ENCODE measurements around the gene CNNM2.
A peak's percentile ranks its signal among the peaks of the same experiment; 100 is the strongest.

Gene CNNM2

DNA sequence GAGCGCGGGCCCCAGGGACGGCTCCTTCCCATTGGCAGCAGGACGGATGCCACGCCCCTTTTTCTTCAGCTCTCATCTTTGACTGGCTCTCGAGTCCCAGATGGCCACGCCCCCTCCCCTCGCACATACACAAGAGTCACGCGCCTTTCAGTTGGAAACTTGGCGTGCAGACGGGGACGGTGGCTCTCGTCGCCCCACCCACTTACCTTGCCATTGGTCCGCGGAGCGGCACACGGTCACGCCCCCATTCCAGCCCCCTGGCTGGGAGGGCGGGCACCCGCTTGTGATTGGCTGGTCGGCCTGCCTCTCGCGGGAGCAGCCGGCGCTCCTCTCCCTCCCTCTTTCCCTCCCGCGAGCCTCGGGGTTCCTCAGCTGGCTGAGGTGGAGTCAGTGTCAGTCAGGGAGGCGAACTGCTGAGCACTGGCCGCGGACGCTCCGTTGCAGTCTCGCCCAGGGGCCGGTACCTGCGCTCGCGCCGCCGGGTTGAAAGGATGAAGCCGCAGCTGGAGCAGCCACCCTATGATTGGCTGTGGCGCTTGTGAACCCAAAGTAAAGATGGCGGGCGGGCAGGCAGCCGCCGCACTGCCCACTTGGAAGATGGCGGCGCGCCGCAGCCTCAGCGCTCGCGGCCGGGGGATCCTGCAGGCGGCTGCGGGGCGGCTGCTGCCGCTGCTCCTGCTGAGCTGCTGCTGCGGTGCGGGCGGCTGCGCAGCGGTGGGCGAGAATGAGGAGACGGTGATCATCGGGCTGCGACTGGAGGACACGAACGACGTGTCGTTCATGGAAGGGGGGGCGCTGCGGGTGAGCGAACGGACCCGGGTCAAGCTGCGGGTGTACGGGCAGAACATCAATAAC lies at the start of gene CNNM2:
Gene CNNM2, plus strand, starts transcription at position 333 of the 855 bp plus-strand sequence. Its CDS starts 187 bp downstream, at position 520.
- Histone ChIP-seq H3K27me3 (ENCODE audit: insufficient read depth, low read length) (peaks cover 32% of the 10 kb centered on the region), H3K9ac (ENCODE audit: low read depth, low read length) (peak within 1 kb of the TSS; percentile 81; the same call in 1 of the 2 replicates), H3K4me3 (ENCODE audit: low read length) (peak within 1 kb of the TSS; percentile 75), H3K27ac (ENCODE audit: low read length) (peak within 1 kb of the TSS; percentile 23), H3K4me1 (ENCODE audit: insufficient read depth, low read length) (peaks cover 12% of the 10 kb centered on the region; the same call in 1 of the 2 replicates), H3K36me3 (ENCODE audit: insufficient read depth, low read depth, low read length) (no peaks in the 10 kb centered on the region), H3K9me3 (ENCODE audit: insufficient read depth, low read depth, low read length) (no peaks in the 10 kb centered on the region)

- Histone ChIP-seq H3K9ac (ENCODE audit: low read depth, low read length) (peak overlapping the region; percentile 67; the same call in 1 of the 2 replicates), H3K36me3 (ENCODE audit: insufficient read depth, low read depth, low read length) (no peaks in the 10 kb centered on the region), H3K27me3 (ENCODE audit: insufficient read depth, low read length) (peaks cover 3% of the 10 kb centered on the region; the same call in 1 of the 2 replicates), H3K27ac (ENCODE audit: low read length) (no peak overlapping the region), H3K9me3 (ENCODE audit: insufficient read depth, low read depth, low read length) (no peaks in the 10 kb centered on the region), H3K4me1 (ENCODE audit: insufficient read depth, low read length) (no peaks in the 10 kb centered on the region), H3K4me3 (ENCODE audit: low read length) (peak overlapping the region; percentile 73)
Measured at GRCh38 chr10:102868911-102869257, 49.2 kb upstream of the CNNM2 start.

DNA sequence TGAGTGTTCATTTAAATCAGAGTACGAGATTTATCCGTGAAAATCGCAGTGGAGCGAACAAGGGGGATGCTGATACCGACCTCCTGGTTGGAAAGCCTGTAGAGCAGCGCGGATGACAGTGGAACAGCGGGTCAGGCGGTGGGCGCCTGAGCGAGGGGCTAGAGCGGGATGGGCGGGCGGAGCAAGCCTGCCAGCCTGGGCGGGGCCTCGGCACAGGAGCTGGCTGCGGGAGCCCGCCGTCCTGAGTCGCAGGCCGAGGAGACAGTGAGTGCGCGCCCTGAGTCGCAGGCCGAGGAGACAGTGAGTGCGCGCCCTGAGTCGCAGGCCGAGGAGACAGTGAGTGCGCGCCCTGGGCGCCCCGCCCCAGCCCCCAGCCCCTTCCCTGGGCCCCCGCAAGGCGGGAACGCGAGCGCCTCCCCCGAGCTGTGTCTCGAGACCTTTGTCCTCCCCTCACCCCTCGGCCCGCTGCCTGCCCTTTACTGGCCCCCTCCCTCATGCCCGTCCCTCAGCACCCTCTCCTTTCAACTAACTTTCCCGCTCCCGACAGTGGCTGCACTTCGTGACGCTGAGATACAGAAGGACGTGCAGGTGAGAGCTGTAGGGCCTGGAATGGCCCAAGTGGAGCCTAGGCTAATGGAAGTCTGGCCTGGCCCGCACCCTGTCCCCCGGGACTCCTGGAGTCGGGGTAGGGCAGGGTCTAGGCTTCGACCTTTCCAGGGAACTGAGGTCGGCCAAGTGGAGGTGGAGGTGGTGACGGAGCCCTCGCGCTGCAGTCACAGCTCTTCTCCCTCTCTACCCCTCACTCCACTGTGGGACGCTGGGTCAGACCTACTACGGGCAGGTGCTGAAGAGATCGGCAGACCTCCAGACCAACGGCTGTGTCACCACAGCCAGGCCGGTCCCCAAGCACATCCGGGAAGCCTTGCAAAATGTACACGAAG lies 48.6 kb upstream of the CNNM2 start, which contains the start of gene AS3MT:
Gene AS3MT, plus strand, starts transcription at position 213 of the 941 bp plus-strand sequence. Its CDS starts 123 bp downstream, at position 336.
- no peak within 1 kb of the TSS for H3K27ac ChIP-seq (ENCODE audit: low read length)
- peak within 1 kb of the TSS; percentile 87; the same call in 1 of the 2 replicates for H3K9ac ChIP-seq (ENCODE audit: low read depth, low read length)
- H3K9me3 ChIP-seq (ENCODE audit: insufficient read depth, low read depth, low read length): no peaks in the 10 kb centered on the region
- no peaks in the 10 kb centered on the region for H3K36me3 ChIP-seq (ENCODE audit: insufficient read depth, low read depth, low read length)
- H3K27me3 ChIP-seq (ENCODE audit: insufficient read depth, low read length): peaks cover 3% of the 10 kb centered on the region; the same call in 1 of the 2 replicates
- peak within 1 kb of the TSS; percentile 73 for H3K4me3 ChIP-seq (ENCODE audit: low read length)
- H3K4me1 ChIP-seq (ENCODE audit: insufficient read depth, low read length): no peaks in the 10 kb centered on the region

DNA sequence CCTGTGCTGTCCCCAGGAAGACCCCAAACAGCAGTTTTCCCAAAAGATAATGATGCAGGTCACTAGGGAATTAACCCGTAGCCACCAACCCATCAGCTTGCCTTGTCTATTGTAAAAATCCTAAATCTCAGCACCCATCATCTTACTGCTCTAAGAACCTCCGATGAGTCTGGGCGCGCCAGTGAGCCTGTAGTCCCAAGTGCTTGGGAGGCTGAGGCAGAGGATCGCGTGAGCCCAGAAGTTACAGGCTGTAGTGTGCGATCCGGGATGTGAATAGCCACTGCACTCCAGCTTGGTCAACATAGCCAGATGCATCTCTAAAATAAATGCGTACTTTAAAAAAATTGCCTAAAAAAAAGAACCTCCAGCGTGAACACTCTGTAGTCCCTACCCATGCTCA lies 47.9 kb upstream of the CNNM2 start:
- H3K36me3 ChIP-seq (ENCODE audit: insufficient read depth, low read depth, low read length): peaks cover 4% of the 10 kb centered on the region; the same call in 1 of the 2 replicates
- peaks cover 3% of the 10 kb centered on the region; the same call in 1 of the 2 replicates for H3K27me3 ChIP-seq (ENCODE audit: insufficient read depth, low read length)
- no peak overlapping the region for H3K27ac ChIP-seq (ENCODE audit: low read length)
- no peaks in the 10 kb centered on the region for H3K9me3 ChIP-seq (ENCODE audit: insufficient read depth, low read depth, low read length)
- peak overlapping the region; percentile 73 for H3K4me3 ChIP-seq (ENCODE audit: low read length)
- peak overlapping the region; percentile 87; the same call in 1 of the 2 replicates for H3K9ac ChIP-seq (ENCODE audit: low read depth, low read length)
- H3K4me1 ChIP-seq (ENCODE audit: insufficient read depth, low read length): no peaks in the 10 kb centered on the region

DNA sequence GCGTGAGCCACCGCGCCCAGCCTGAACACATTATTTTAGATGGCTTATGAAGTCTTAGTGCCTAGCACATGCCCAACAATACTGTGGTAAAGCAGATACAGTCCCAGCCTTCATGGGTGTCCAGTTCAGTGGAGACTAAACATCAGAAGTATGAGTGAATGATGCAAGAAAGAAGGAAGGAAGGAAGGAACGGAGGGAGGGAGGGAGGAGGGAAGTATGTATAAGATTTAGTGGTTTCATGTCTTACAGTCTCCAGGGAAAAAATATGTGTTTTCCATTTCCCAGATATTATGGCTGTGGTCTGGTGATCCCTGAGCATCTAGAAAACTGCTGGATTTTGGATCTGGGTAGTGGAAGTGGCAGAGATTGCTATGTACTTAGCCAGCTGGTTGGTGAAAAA lies 45.9 kb upstream of the CNNM2 start:
- H3K9me3 ChIP-seq (ENCODE audit: insufficient read depth, low read depth, low read length): no peaks in the 10 kb centered on the region
- no peak overlapping the region for H3K9ac ChIP-seq (ENCODE audit: low read depth, low read length)
- H3K27me3 ChIP-seq (ENCODE audit: insufficient read depth, low read length): peaks cover 3% of the 10 kb centered on the region; the same call in 1 of the 2 replicates
- H3K4me1 ChIP-seq (ENCODE audit: insufficient read depth, low read length): no peaks in the 10 kb centered on the region
- peaks cover 4% of the 10 kb centered on the region; the same call in 1 of the 2 replicates for H3K36me3 ChIP-seq (ENCODE audit: insufficient read depth, low read depth, low read length)
- no peak overlapping the region for H3K4me3 ChIP-seq (ENCODE audit: low read length)
- no peak overlapping the region for H3K27ac ChIP-seq (ENCODE audit: low read length)

DNA sequence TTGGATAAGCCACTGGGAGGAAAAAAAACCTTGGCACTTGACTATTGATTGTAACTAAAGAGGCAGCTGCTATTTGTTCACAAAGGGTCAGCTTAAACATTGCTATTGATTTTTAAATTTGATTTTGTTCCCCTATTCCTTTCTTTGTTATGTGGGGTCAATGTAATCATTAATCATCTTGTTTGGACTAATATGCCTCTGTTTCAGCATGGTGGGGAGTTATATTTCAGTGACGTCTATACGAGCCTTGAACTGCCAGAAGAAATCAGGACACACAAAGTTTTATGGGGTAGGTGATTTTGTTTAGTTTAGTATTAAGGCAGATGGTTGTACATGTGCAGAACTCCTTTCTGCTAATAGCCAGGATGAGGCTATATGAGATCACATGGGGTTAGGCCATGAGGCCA lies 41.3 kb upstream of the CNNM2 start:
- Histone ChIP-seq H3K4me1 (ENCODE audit: insufficient read depth, low read length) (no peaks in the 10 kb centered on the region), H3K9ac (ENCODE audit: low read depth, low read length) (no peak overlapping the region), H3K9me3 (ENCODE audit: insufficient read depth, low read depth, low read length) (no peaks in the 10 kb centered on the region), H3K27ac (ENCODE audit: low read length) (no peak overlapping the region), H3K36me3 (ENCODE audit: insufficient read depth, low read depth, low read length) (peaks cover 13% of the 10 kb centered on the region; the same call in 1 of the 2 replicates), H3K27me3 (ENCODE audit: insufficient read depth, low read length) (no peaks in the 10 kb centered on the region), H3K4me3 (ENCODE audit: low read length) (no peak overlapping the region)

GRCh38 chr10:102878629-102879028 lies 39.5 kb upstream of the CNNM2 start:
- no peak overlapping the region for H3K9ac ChIP-seq (ENCODE audit: low read depth, low read length)
- H3K27me3 ChIP-seq (ENCODE audit: insufficient read depth, low read length): no peaks in the 10 kb centered on the region
- no peaks in the 10 kb centered on the region for H3K9me3 ChIP-seq (ENCODE audit: insufficient read depth, low read depth, low read length)
- no peak overlapping the region for H3K27ac ChIP-seq (ENCODE audit: low read length)
- no peak overlapping the region for H3K4me3 ChIP-seq (ENCODE audit: low read length)
- H3K36me3 ChIP-seq (ENCODE audit: insufficient read depth, low read depth, low read length): peaks cover 13% of the 10 kb centered on the region; the same call in 1 of the 2 replicates
- H3K4me1 ChIP-seq (ENCODE audit: insufficient read depth, low read length): no peaks in the 10 kb centered on the region

DNA sequence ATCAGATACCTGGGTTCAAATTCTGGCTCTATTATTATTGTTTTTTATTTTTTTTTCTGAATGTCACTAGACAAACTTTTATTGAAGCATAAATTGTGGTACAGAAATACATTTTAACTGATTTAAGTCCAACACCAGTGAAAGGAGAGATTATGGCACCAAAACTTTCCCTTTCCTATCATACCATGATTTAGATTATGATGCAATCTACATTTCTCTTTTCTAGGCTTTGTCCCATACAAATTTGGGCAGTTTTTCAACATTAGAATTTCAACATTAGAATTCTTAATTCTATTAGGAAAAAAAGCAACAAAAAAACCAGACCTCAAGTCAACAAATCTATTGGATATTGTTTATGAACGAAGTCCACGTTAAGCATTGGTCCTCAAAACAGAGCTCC lies 37.8 kb upstream of the CNNM2 start:
- H3K27ac ChIP-seq (ENCODE audit: low read length): no peak overlapping the region
- H3K9ac ChIP-seq (ENCODE audit: low read depth, low read length): no peak overlapping the region
- H3K4me3 ChIP-seq (ENCODE audit: low read length): no peak overlapping the region
- H3K9me3 ChIP-seq (ENCODE audit: insufficient read depth, low read depth, low read length): no peaks in the 10 kb centered on the region
- H3K36me3 ChIP-seq (ENCODE audit: insufficient read depth, low read depth, low read length): peaks cover 9% of the 10 kb centered on the region; the same call in 1 of the 2 replicates
- H3K27me3 ChIP-seq (ENCODE audit: insufficient read depth, low read length): no peaks in the 10 kb centered on the region
- no peaks in the 10 kb centered on the region for H3K4me1 ChIP-seq (ENCODE audit: insufficient read depth, low read length)

DNA sequence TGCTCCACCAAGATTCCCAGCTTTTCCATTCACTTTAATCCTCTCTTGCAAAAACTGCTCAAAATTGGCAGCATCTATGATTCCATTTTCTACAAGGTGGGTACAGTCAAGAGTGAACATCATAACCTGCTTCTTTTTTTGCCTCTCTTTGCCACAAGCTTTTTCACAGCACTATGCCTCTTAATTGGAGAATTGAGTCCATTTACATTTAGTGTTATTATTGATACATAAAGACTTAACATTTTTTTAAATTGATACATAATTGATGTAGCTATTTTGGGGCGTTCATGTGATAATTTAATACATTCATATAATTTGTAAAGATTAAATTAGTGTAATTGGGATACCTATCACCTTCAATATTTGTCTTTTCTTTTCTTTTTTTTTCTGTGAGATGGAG lies 30.0 kb upstream of the CNNM2 start:
- Histone ChIP-seq H3K36me3 (ENCODE audit: insufficient read depth, low read depth, low read length) (peaks cover 18% of the 10 kb centered on the region; the same call in 1 of the 2 replicates), H3K4me3 (ENCODE audit: low read length) (no peak overlapping the region), H3K27me3 (ENCODE audit: insufficient read depth, low read length) (no peaks in the 10 kb centered on the region)

GRCh38 chr10:102894466-102895213 lies 23.5 kb upstream of the CNNM2 start:
- Histone ChIP-seq H3K4me1 (ENCODE audit: insufficient read depth, low read length) (0 out of 2 replicates have a peak, but pooled peaks cover 3% of the 10 kb centered on the region), H3K9ac (ENCODE audit: low read depth, low read length) (no peak overlapping the region), H3K36me3 (ENCODE audit: insufficient read depth, low read depth, low read length) (peaks cover 12% of the 10 kb centered on the region; the same call in 1 of the 2 replicates), H3K4me3 (ENCODE audit: low read length) (no peak overlapping the region), H3K27ac (ENCODE audit: low read length) (no peak overlapping the region), H3K9me3 (ENCODE audit: insufficient read depth, low read depth, low read length) (no peaks in the 10 kb centered on the region), H3K27me3 (ENCODE audit: insufficient read depth, low read length) (no peaks in the 10 kb centered on the region)

More for the DNA sequence above, 30.0 kb upstream of the CNNM2 start:
- no peaks in the 10 kb centered on the region for H3K9me3 ChIP-seq (ENCODE audit: insufficient read depth, low read depth, low read length)
- no peak overlapping the region for H3K9ac ChIP-seq (ENCODE audit: low read depth, low read length)
- no peak overlapping the region for H3K27ac ChIP-seq (ENCODE audit: low read length)
- no peaks in the 10 kb centered on the region for H3K4me1 ChIP-seq (ENCODE audit: insufficient read depth, low read length)

DNA sequence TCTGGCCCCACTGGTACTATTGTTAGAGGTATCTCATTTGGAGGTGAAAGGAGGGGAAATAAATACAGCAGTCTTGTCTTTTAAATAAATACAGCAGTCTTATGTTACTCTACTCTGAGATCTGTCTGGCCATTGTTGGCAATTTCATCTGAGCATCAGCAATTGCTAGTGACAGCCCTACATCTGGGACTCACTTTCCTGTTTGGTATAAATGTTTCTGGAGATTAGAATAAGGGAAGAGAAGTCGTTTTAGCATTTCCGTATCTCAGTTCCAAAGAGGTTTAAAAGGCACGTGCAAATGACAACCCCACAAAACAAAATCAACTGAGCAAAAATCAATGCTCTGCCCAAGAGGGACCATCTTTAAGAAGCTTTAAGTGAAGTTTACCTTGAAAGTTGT lies 18.1 kb upstream of the CNNM2 start:
- Histone ChIP-seq H3K9me3 (ENCODE audit: insufficient read depth, low read depth, low read length) (no peaks in the 10 kb centered on the region), H3K4me3 (ENCODE audit: low read length) (no peak overlapping the region), H3K4me1 (ENCODE audit: insufficient read depth, low read length) (no peaks in the 10 kb centered on the region), H3K27me3 (ENCODE audit: insufficient read depth, low read length) (no peaks in the 10 kb centered on the region), H3K9ac (ENCODE audit: low read depth, low read length) (no peak overlapping the region), H3K36me3 (ENCODE audit: insufficient read depth, low read depth, low read length) (no peaks in the 10 kb centered on the region), H3K27ac (ENCODE audit: low read length) (no peak overlapping the region)
